ENCODE results near the gene SNX19. TPM values are rescaled to one million over a fixed set of nuclear protein-coding genes. Genes with fewer than 3 reads are reported as not detected.

SNX19 gene
- total and polyA plus RNA-seq, 2 experiments from 2014 or later = 5.2 to 30.0 TPM

- TF ChIP-seq REST (IDR thresholded peaks at IDR 0.05; ENCODE audit: unreplicated experiment) = no peak
Measured at GRCh38 chr11:130872513-130872912, 43.8 kb downstream of the SNX19 start (continued).

DNA sequence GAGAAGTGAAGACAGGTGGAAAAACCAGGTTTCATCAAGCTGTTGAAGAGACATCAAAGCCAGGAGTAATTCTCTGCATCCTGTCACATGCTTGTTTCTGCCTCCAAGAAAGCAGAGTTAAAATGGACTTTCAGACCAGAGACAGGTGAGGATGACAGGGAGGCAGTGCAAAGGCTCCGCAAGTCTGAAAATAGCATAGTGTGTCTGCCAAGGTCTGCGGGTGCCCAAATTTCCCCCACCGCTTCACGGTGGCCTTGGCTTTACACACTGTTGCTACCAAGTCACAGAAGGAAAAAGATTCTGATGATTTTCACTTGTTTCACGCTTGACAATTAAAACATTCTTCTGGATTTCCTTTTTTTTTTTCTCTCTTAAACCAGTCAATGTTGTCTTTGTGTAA, 44.2 kb downstream of the SNX19 start:
- H3K79me2 ChIP-seq (replicated peaks; ENCODE audit: insufficient read depth) = no peaks in the 10 kb centered on the region
- H3F3A ChIP-seq (replicated peaks; ENCODE audit: low read depth) = no peaks in the 10 kb centered on the region
- TF ChIP-seq, protein P1, sequence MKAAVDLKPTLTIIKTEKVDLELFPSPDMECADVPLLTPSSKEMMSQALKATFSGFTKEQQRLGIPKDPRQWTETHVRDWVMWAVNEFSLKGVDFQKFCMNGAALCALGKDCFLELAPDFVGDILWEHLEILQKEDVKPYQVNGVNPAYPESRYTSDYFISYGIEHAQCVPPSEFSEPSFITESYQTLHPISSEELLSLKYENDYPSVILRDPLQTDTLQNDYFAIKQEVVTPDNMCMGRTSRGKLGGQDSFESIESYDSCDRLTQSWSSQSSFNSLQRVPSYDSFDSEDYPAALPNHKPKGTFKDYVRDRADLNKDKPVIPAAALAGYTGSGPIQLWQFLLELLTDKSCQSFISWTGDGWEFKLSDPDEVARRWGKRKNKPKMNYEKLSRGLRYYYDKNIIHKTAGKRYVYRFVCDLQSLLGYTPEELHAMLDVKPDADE (IDR thresholded peaks at IDR 0.05) = no peak
- no peak for TF ChIP-seq ZNF331 (CRISPR knock-in tag; IDR thresholded peaks at IDR 0.05; ENCODE audit: low read depth)
- no peak for TF ChIP-seq CREB1 (CRISPR knock-in tag; IDR thresholded peaks at IDR 0.05; ENCODE audit: low read depth)
- no peak for TF ChIP-seq NANOG (IDR thresholded peaks at IDR 0.05; ENCODE audit: borderline replicate concordance)
- TF ChIP-seq EZH2phosphoT487 (IDR thresholded peaks at IDR 0.05; ENCODE audit: unreplicated experiment) = no peak
- TF ChIP-seq, protein P2, sequence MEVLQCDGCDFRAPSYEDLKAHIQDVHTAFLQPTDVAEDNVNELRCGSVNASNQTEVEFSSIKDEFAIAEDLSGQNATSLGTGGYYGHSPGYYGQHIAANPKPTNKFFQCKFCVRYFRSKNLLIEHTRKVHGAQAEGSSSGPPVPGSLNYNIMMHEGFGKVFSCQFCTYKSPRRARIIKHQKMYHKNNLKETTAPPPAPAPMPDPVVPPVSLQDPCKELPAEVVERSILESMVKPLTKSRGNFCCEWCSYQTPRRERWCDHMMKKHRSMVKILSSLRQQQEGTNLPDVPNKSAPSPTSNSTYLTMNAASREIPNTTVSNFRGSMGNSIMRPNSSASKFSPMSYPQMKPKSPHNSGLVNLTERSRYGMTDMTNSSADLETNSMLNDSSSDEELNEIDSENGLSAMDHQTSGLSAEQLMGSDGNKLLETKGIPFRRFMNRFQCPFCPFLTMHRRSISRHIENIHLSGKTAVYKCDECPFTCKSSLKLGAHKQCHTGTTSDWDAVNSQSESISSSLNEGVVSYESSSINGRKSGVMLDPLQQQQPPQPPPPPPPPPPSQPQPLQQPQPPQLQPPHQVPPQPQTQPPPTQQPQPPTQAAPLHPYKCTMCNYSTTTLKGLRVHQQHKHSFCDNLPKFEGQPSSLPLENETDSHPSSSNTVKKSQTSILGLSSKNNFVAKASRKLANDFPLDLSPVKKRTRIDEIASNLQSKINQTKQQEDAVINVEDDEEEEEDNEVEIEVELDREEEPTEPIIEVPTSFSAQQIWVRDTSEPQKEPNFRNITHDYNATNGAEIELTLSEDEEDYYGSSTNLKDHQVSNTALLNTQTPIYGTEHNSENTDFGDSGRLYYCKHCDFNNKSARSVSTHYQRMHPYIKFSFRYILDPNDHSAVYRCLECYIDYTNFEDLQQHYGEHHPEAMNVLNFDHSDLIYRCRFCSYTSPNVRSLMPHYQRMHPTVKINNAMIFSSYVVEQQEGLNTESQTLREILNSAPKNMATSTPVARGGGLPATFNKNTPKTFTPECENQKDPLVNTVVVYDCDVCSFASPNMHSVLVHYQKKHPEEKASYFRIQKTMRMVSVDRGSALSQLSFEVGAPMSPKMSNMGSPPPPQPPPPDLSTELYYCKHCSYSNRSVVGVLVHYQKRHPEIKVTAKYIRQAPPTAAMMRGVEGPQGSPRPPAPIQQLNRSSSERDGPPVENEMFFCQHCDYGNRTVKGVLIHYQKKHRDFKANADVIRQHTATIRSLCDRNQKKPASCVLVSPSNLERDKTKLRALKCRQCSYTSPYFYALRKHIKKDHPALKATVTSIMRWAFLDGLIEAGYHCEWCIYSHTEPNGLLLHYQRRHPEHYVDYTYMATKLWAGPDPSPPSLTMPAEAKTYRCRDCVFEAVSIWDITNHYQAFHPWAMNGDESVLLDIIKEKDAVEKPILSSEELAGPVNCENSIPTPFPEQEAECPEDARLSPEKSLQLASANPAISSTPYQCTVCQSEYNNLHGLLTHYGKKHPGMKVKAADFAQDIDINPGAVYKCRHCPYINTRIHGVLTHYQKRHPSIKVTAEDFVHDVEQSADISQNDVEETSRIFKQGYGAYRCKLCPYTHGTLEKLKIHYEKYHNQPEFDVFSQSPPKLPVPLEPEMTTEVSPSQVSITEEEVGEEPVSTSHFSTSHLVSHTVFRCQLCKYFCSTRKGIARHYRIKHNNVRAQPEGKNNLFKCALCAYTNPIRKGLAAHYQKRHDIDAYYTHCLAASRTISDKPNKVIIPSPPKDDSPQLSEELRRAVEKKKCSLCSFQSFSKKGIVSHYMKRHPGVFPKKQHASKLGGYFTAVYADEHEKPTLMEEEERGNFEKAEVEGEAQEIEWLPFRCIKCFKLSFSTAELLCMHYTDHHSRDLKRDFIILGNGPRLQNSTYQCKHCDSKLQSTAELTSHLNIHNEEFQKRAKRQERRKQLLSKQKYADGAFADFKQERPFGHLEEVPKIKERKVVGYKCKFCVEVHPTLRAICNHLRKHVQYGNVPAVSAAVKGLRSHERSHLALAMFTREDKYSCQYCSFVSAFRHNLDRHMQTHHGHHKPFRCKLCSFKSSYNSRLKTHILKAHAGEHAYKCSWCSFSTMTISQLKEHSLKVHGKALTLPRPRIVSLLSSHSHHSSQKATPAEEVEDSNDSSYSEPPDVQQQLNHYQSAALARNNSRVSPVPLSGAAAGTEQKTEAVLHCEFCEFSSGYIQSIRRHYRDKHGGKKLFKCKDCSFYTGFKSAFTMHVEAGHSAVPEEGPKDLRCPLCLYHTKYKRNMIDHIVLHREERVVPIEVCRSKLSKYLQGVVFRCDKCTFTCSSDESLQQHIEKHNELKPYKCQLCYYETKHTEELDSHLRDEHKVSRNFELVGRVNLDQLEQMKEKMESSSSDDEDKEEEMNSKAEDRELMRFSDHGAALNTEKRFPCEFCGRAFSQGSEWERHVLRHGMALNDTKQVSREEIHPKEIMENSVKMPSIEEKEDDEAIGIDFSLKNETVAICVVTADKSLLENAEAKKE (CRISPR knock-in tag; IDR thresholded peaks at IDR 0.05) = no peak
- no peak for TF ChIP-seq ZNF114 (CRISPR knock-in tag; IDR thresholded peaks at IDR 0.05)
- TF ChIP-seq POLR2AphosphoS5 (IDR thresholded peaks at IDR 0.05; ENCODE audit: low read depth) = no peak
- no peak for TF ChIP-seq JUNB (IDR thresholded peaks at IDR 0.05; ENCODE audit: unreplicated experiment)
- no peaks in the 10 kb centered on the region for H3K4me1 ChIP-seq (ENCODE audit: insufficient read depth)
- no peak overlapping the region for H3K4me3 ChIP-seq
- H3K4me1 Mint-ChIP-seq = peaks cover 2% of the 10 kb centered on the region; the same call in 1 of the 3 replicates
- H3K27me3 ChIP-seq (ENCODE audit: insufficient read depth) = no peaks in the 10 kb centered on the region
- H3K9me2 ChIP-seq (ENCODE audit: insufficient read depth) = no peaks in the 10 kb centered on the region
- no peaks in the 10 kb centered on the region for H4K20me1 ChIP-seq (replicated peaks; ENCODE audit: insufficient read depth)
- H3K36me3 ChIP-seq (ENCODE audit: insufficient read depth) = peaks cover 10% of the 10 kb centered on the region; the same call in 1 of the 2 replicates
- no peak for ATAC-seq
- peaks cover 3% of the 10 kb centered on the region; the same call in 2 of the 3 replicates for H3K36me3 Mint-ChIP-seq (ENCODE audit: low read depth)
- no peak overlapping the region for H3K27ac Mint-ChIP-seq
- H3K4me3 Mint-ChIP-seq = no peak overlapping the region
- no peaks in the 10 kb centered on the region for H3K9me3 Mint-ChIP-seq
- no peak overlapping the region for H3K27ac ChIP-seq (ENCODE audit: low read depth)
- H3K27me3 Mint-ChIP-seq (ENCODE audit: insufficient read depth, low read depth, poor library complexity) = peaks cover 3% of the 10 kb centered on the region
- H2AFZ ChIP-seq = no peak overlapping the region
- DNase-seq (ENCODE audit: low spot score) = no peak
- H3K4me2 ChIP-seq = no peak overlapping the region

Data from GM23338 (cell line).